ENCODE data around the gene MYL3.

DNA sequence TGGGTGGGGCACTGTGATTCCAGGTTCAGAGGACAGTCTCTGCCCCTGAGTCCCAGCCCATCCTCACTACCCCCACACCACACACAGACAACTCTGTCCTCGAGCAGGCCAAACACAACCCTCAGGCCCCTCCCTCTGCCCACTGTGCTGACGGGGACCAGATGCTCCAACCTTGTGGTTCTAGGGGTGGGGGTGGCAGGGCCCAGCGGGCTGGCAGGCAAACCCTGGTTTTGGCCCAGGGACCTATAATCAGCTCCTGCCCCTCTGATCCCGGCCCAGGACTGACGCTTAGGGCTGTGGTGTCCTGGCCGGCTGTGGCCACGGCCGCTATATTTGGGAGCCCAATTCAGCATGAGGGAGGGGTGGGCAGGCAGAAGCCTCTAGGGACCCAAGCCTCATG lies 5.0 kb upstream of the MYL3 start:
- no peak for TF ChIP-seq POLR2A (IDR thresholded peaks at IDR 0.05)
- TF ChIP-seq, protein P1, sequence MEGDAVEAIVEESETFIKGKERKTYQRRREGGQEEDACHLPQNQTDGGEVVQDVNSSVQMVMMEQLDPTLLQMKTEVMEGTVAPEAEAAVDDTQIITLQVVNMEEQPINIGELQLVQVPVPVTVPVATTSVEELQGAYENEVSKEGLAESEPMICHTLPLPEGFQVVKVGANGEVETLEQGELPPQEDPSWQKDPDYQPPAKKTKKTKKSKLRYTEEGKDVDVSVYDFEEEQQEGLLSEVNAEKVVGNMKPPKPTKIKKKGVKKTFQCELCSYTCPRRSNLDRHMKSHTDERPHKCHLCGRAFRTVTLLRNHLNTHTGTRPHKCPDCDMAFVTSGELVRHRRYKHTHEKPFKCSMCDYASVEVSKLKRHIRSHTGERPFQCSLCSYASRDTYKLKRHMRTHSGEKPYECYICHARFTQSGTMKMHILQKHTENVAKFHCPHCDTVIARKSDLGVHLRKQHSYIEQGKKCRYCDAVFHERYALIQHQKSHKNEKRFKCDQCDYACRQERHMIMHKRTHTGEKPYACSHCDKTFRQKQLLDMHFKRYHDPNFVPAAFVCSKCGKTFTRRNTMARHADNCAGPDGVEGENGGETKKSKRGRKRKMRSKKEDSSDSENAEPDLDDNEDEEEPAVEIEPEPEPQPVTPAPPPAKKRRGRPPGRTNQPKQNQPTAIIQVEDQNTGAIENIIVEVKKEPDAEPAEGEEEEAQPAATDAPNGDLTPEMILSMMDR (IDR thresholded peaks at IDR 0.05) = no peak
